HEK293 (cell line): ENCODE data around the gene AJUBA.
A peak's percentile ranks its signal among the peaks of the same experiment; 100 is the strongest.

ENCODE experiments used
- KLF17 ChIP-seq: fragments of 450-650 bp; formaldehyde crosslinking; IDR thresholded peaks from 2 replicates; pipeline ENCODE4 v1.5.1; 2016; ENCODE audit warnings: missing biosample characterization, missing genetic modification characterization
- KLF7 ChIP-seq: fragments of 450-650 bp; formaldehyde crosslinking; IDR thresholded peaks from 2 replicates; pipeline ENCODE4 v1.5.1; 2016; ENCODE audit warnings: missing biosample characterization, missing genetic modification characterization, borderline replicate concordance
- PATZ1 ChIP-seq: fragments of 450-650 bp; formaldehyde crosslinking; IDR thresholded peaks from 2 replicates; pipeline ENCODE4 v1.5.1; 2016; ENCODE audit warnings: missing biosample characterization, missing genetic modification characterization
- PRDM1 ChIP-seq: fragments of 450-650 bp; formaldehyde crosslinking; IDR thresholded peaks from 2 replicates; pipeline ENCODE4; 2016; ENCODE audit warnings: missing biosample characterization, missing genetic modification characterization
- PRDM10 ChIP-seq: fragments of 450-650 bp; formaldehyde crosslinking; IDR thresholded peaks from 2 replicates; pipeline ENCODE4 v1.5.1; 2016; ENCODE audit warnings: missing biosample characterization, missing genetic modification characterization
- REPIN1 ChIP-seq: fragments of 450-650 bp; formaldehyde crosslinking; IDR thresholded peaks from 2 replicates; pipeline ENCODE4 v1.5.1; 2017; ENCODE audit warnings: missing biosample characterization, missing genetic modification characterization, low read depth
- SP2 ChIP-seq: fragments of 450-650 bp; formaldehyde crosslinking; IDR thresholded peaks from 2 replicates; pipeline ENCODE4 v1.5.1; 2016; ENCODE audit warnings: missing biosample characterization, missing genetic modification characterization
- SP3 ChIP-seq: fragments of 450-650 bp; formaldehyde crosslinking; IDR thresholded peaks from 2 replicates; pipeline ENCODE4 v1.5.1; 2016; ENCODE audit warnings: missing biosample characterization, missing genetic modification characterization
- SP7 ChIP-seq: fragments of 450-650 bp; formaldehyde crosslinking; IDR thresholded peaks from 2 replicates; pipeline ENCODE4 v1.5.1; 2016; ENCODE audit warnings: missing biosample characterization, missing genetic modification characterization
- TCF7L2 ChIP-seq: IDR thresholded peaks from 2 replicates; pipeline ENCODE4 v1.6.1; 2011; ENCODE audit warnings: low read depth, mild to moderate bottlenecking, inconsistent platforms, low read length, moderate library complexity, borderline replicate concordance
- YY1 ChIP-seq: fragments of 450-650 bp; formaldehyde crosslinking; IDR thresholded peaks from 2 replicates; pipeline ENCODE4 v1.5.1; 2018; ENCODE audit warnings: missing biosample characterization, missing genetic modification characterization
- ZBTB1 ChIP-seq: fragments of 450-650 bp; formaldehyde crosslinking; IDR thresholded peaks from 2 replicates; pipeline ENCODE4 v1.5.1; 2016; ENCODE audit warnings: missing biosample characterization, missing genetic modification characterization
- ZBTB20 ChIP-seq: fragments of 450-650 bp; formaldehyde crosslinking; IDR thresholded peaks from 2 replicates; pipeline ENCODE4 v1.5.1; 2016; ENCODE audit warnings: missing biosample characterization, missing genetic modification characterization
- ZBTB26 ChIP-seq: fragments of 450-650 bp; formaldehyde crosslinking; optimal IDR thresholded peaks from 2 replicates; pipeline ENCODE3; 2016; ENCODE audit warnings: missing biosample characterization, mild to moderate bottlenecking, missing genetic modification characterization
- ZBTB48 ChIP-seq: fragments of 450-650 bp; formaldehyde crosslinking; IDR thresholded peaks from 2 replicates; pipeline ENCODE4 v1.5.1; 2016; ENCODE audit warnings: missing biosample characterization, missing genetic modification characterization
- ZFHX2 ChIP-seq: fragments of 450-650 bp; formaldehyde crosslinking; conservative IDR thresholded peaks from 2 replicates; pipeline ENCODE4 v1.5.1; 2016; ENCODE audit warnings: missing biosample characterization, missing genetic modification characterization
- ZFP37 ChIP-seq: fragments of 450-650 bp; formaldehyde crosslinking; IDR thresholded peaks from 2 replicates; pipeline ENCODE4 v1.5.1; 2016; ENCODE audit warnings: missing biosample characterization, missing genetic modification characterization
- ZFP41 ChIP-seq: fragments of 450-650 bp; formaldehyde crosslinking; IDR thresholded peaks from 2 replicates; pipeline ENCODE4 v1.5.1; 2016; ENCODE audit warnings: missing biosample characterization, missing genetic modification characterization, borderline replicate concordance
- ZFP69B ChIP-seq: fragments of 450-650 bp; formaldehyde crosslinking; IDR thresholded peaks from 2 replicates; pipeline ENCODE4 v1.5.1; 2016; ENCODE audit warnings: missing biosample characterization, missing genetic modification characterization
- ZNF121 ChIP-seq: fragments of 450-650 bp; formaldehyde crosslinking; IDR thresholded peaks from 2 replicates; pipeline ENCODE4 v1.5.1; 2016; ENCODE audit warnings: missing biosample characterization, missing genetic modification characterization
- ZNF23 ChIP-seq: fragments of 450-650 bp; formaldehyde crosslinking; IDR thresholded peaks from 2 replicates; pipeline ENCODE4 v1.5.1; 2016; ENCODE audit warnings: missing biosample characterization, missing genetic modification characterization, borderline replicate concordance
- ZNF366 ChIP-seq: fragments of 450-650 bp; formaldehyde crosslinking; conservative IDR thresholded peaks from 2 replicates; pipeline ENCODE4 v1.5.1; 2016; ENCODE audit warnings: missing biosample characterization, missing genetic modification characterization
- ZNF449 ChIP-seq: fragments of 450-650 bp; formaldehyde crosslinking; IDR thresholded peaks from 2 replicates; pipeline ENCODE4 v1.5.1; 2017; ENCODE audit warnings: missing biosample characterization, mild to moderate bottlenecking, missing genetic modification characterization, moderate library complexity
- ZNF473 ChIP-seq: fragments of 450-650 bp; formaldehyde crosslinking; IDR thresholded peaks from 2 replicates; pipeline ENCODE4 v1.5.1; 2017; ENCODE audit warnings: missing biosample characterization, missing genetic modification characterization
- ZNF561 ChIP-seq: fragments of 450-650 bp; IDR thresholded peaks from 2 replicates; pipeline ENCODE4 v1.5.1; 2018; ENCODE audit warnings: missing biosample characterization, missing genetic modification characterization, borderline replicate concordance
- ZNF580 ChIP-seq: fragments of 450-650 bp; formaldehyde crosslinking; IDR thresholded peaks from 2 replicates; pipeline ENCODE4 v1.5.1; 2016; ENCODE audit warnings: missing biosample characterization, missing genetic modification characterization
- ZNF664 ChIP-seq: fragments of 450-650 bp; formaldehyde crosslinking; IDR thresholded peaks from 2 replicates; pipeline ENCODE4 v1.5.1; 2016; ENCODE audit warnings: missing biosample characterization, missing genetic modification characterization
- ZNF747 ChIP-seq: fragments of 450-650 bp; formaldehyde crosslinking; IDR thresholded peaks from 2 replicates; pipeline ENCODE4 v1.5.1; 2016; ENCODE audit warnings: missing biosample characterization, missing genetic modification characterization
- ZNF837 ChIP-seq: fragments of 450-650 bp; formaldehyde crosslinking; IDR thresholded peaks from 2 replicates; pipeline ENCODE4 v1.5.1; 2016; ENCODE audit warnings: missing biosample characterization, missing genetic modification characterization
- ZXDB ChIP-seq: fragments of 450-650 bp; formaldehyde crosslinking; IDR thresholded peaks from 2 replicates; pipeline ENCODE4 v1.5.1; 2016; ENCODE audit warnings: missing biosample characterization, missing genetic modification characterization

Gene AJUBA

GRCh38 chr14:23009939-23010726 lies 27.8 kb upstream of the AJUBA start, which contains the start of gene C14orf93 (continued):
- TF ChIP-seq SP7 (tag by site-specific recombination) (peak; percentile 62), KLF7 (tag by site-specific recombination) (peak; percentile 43; the same call in 1 of the 2 replicates), ZFHX2 (peak; percentile 34), ZNF473 (no peak), ZBTB26 (tag by site-specific recombination) (peak; percentile 59), SP2 (tag by site-specific recombination) (peak; percentile 23; the same call in 1 of the 2 replicates), ZNF664 (tag by site-specific recombination) (peak; percentile 34; the same call in 1 of the 2 replicates), ZNF449 (tag by site-specific recombination) (no peak), ZNF366 (tag by site-specific recombination) (peak; percentile 68), SP3 (tag by site-specific recombination) (0 out of 2 replicates have a peak, but pooled peaks have one; percentile 40), ZNF561 (tag by site-specific recombination) (peak; percentile 41; the same call in 1 of the 2 replicates), ZFP37 (tag by site-specific recombination) (no peak), ZBTB48 (tag by site-specific recombination) (peak; percentile 40; the same call in 1 of the 2 replicates), ZNF121 (tag by site-specific recombination) (no peak), PRDM10 (tag by site-specific recombination) (peak; percentile 96), ZXDB (tag by site-specific recombination) (peak; percentile 76), ZBTB1 (tag by site-specific recombination) (no peak), REPIN1 (tag by site-specific recombination) (no peak), PRDM1 (tag by site-specific recombination) (peak; percentile 94), ZNF23 (tag by site-specific recombination) (no peak), PATZ1 (peak; percentile 99), ZFP41 (tag by site-specific recombination) (no peak), ZBTB20 (tag by site-specific recombination) (peak; percentile 94), TCF7L2 (no peak), ZFP69B (tag by site-specific recombination) (peak; percentile 65; the same call in 1 of the 2 replicates), ZNF580 (0 out of 2 replicates have a peak, but pooled peaks have one; percentile 35), YY1 (tag by site-specific recombination) (peak; percentile 22; the same call in 1 of the 2 replicates), KLF17 (tag by site-specific recombination) (peak; percentile 56; the same call in 1 of the 2 replicates), ZNF837 (tag by site-specific recombination) (no peak), ZNF747 (no peak)
